K562 (cell line): ENCODE results near the gene CHCHD4. TPM values are rescaled to one million over a fixed set of nuclear protein-coding genes. Genes with fewer than 3 reads are reported as not detected.

Source experiments
- ATAC-seq: fragments of 200-7000 bp; cut with Tn5 transposase; 3 replicates; pipeline ENCODE4 v1.9.1; 2020; ENCODE audit warnings: moderate library complexity
- BruUV-seq: library from RNA; stranded (reverse); fragments of 400-500 nt; replicated peaks from 2 replicates; lab custom pipeline; 2021; lab: Mats Ljungman, UMichigan
- CTCF ChIA-PET: fragments of 300-600 bp; formaldehyde crosslinking; extraction: SDS; loops from one replicate; lab custom pipeline; 2021; ENCODE audit warnings: low intra/inter-chr PET ratio; lab: Yijun Ruan, JAX
- POLR2A ChIA-PET: fragments of 300-600, 350-650 bp; sonication (Branson Sonifier 250); formaldehyde crosslinking; extraction: SDS; loops from one replicate; lab custom pipeline; 2021; ENCODE audit warnings: antibody characterized with exemption, inconsistent platforms; lab: Yijun Ruan, JAX
- DNase-seq, 4 experiments: peaks; one replicate each; pipeline versions ENCODE4 v3.0.0 to v3.0.0-alpha.2; 2011 to 2018; ENCODE audit warnings: low spot score in 3 of 4, mixed read lengths in 3 of 4; ENCODE audit errors: extremely low read depth in 1 of 4
- FAIRE-seq: peaks from 2 replicates; lab custom pipeline; 2011; peaks lifted over from hg19 to GRCh38; lab: Jason Lieb, UNC
- H2AFZ ChIP-seq: 2 replicates; pipeline ENCODE4 v1.6.0; 2011; ENCODE audit warnings: low read depth, low read length, control low read depth, inconsistent platforms
- H3K27ac ChIP-seq: fragments of 200-600 bp; 3 replicates; pipeline ENCODE4 v1.8.0; 2011; ENCODE audit warnings: low read depth, mild to moderate bottlenecking, control low read depth, inconsistent platforms, low read length, moderate library complexity, mixed read lengths; ENCODE audit errors: extremely low read depth
- H3K27me3 ChIP-seq, 2 experiments: fragments of 300-600 bp in 1 of 2; 2 replicates in 1 of 2; 3 replicates in 1 of 2; pipeline versions ENCODE4 v1.6.0 to v1.8.0; 2011; ENCODE audit warnings: inconsistent platforms in 2 of 2, low read length in 2 of 2, mild to moderate bottlenecking in 1 of 2, mixed read lengths in 1 of 2, moderate library complexity in 1 of 2; ENCODE audit not compliant: control insufficient read depth in 2 of 2, insufficient read depth in 2 of 2
- H3K36me3 ChIP-seq: fragments of 300-600 bp; 3 replicates; pipeline ENCODE4 v1.8.0; 2011; ENCODE audit warnings: mild to moderate bottlenecking, low read length, inconsistent platforms; ENCODE audit not compliant: control insufficient read depth, insufficient read depth
- H3K4me1 ChIP-seq, 2 experiments: fragments of 200-600 bp in 1 of 2; replicated peaks in 1 of 2; 2 replicates in 1 of 2; 3 replicates in 1 of 2; pipeline versions ENCODE4 v1.5.1 to v1.8.0; 2011; ENCODE audit warnings: inconsistent platforms in 2 of 2, low read length in 2 of 2, mild to moderate bottlenecking in 1 of 2, mixed read lengths in 1 of 2, moderate library complexity in 1 of 2; ENCODE audit not compliant: control insufficient read depth in 2 of 2, insufficient read depth in 2 of 2
- H3K4me2 ChIP-seq: 2 replicates; pipeline ENCODE4 v1.6.1; 2011; ENCODE audit warnings: low read length, control low read depth, inconsistent platforms, mixed read lengths; ENCODE audit not compliant: insufficient read depth
- H3K4me3 ChIP-seq: fragments of 200-600 bp; sonication (generic), shearing (Covaris generic); 2 replicates; pipeline ENCODE4 v1.5.1; 2016; ENCODE audit warnings: control low read depth, inconsistent platforms
- H3K79me2 ChIP-seq: fragments of 200-600 bp; 3 replicates; pipeline ENCODE4 v1.8.0; 2011; ENCODE audit warnings: low read length, inconsistent platforms; ENCODE audit not compliant: control insufficient read depth, insufficient read depth
- H3K9ac ChIP-seq, 2 experiments: 2 replicates each; pipeline versions ENCODE4 v1.6.0 to v1.6.1; 2011; ENCODE audit warnings: low read depth in 2 of 2, low read length in 2 of 2, control low read depth in 1 of 2, inconsistent platforms in 1 of 2, mild to moderate bottlenecking in 1 of 2, mixed read lengths in 1 of 2; ENCODE audit not compliant: insufficient read depth in 1 of 2
- H3K9me1 ChIP-seq: one replicate; pipeline ENCODE4 v1.6.0; 2011; ENCODE audit warnings: inconsistent platforms, mild to moderate bottlenecking, low read length, moderate library complexity; ENCODE audit not compliant: control insufficient read depth, insufficient read depth
- H3K9me3 ChIP-seq: replicated peaks from 2 replicates; pipeline ENCODE4 v1.5.1; 2011; ENCODE audit warnings: low read depth, low read length, inconsistent platforms; ENCODE audit not compliant: control insufficient read depth, insufficient read depth
- H4K20me1 ChIP-seq: replicated peaks from 2 replicates; pipeline ENCODE4 v1.6.1; 2011; ENCODE audit warnings: low read length, inconsistent platforms, mixed read lengths; ENCODE audit not compliant: control insufficient read depth, insufficient read depth
- RBM25 ChIP-seq: fragments of 200-400 bp; formaldehyde crosslinking; IDR thresholded peaks from 2 replicates; pipeline ENCODE4 v1.6.1; 2018; ENCODE audit warnings: low read length, low read depth, moderate library complexity; ENCODE audit not compliant: severe bottlenecking
- ZNF384 ChIP-seq: IDR thresholded peaks from 2 replicates; pipeline ENCODE4 v1.6.1; 2012; ENCODE audit warnings: low read depth, low read length, improper control_type of control experiment
- WGBS: fragments of 100-300 bp; shearing (Covaris generic); methylation state at CpG from one replicate; pipeline ENCODE4 v1.1.6; 2016; ENCODE audit warnings: low coverage, mixed read lengths; ENCODE audit not compliant: insufficient coverage; ENCODE audit errors: missing lambda C conversion rate; 5-methylcytosine and 5-hydroxymethylcytosine counted together
- in situ Hi-C: fragments of 300-500 bp; cut with MboI; formaldehyde crosslinking; loops from 4 replicates; pipeline ENCODE4 v1.15.0; 2018; ENCODE audit warnings: inconsistent platforms, mixed read lengths
- intact Hi-C: fragments of 100-400 bp; cut with micrococcal nuclease; formaldehyde crosslinking; loops from 2 replicates; pipeline ENCODE4 v1.14.2; 2022
- polyA plus RNA-seq, 8 experiments: library from polyadenylated mRNA; depleted of rRNA in 4 of 8; stranded (reverse) in 5 of 8; unstranded in 3 of 8; fragments of >200 nt; fragmentation: Nextera tagmentation in 2 of 8; fragmentation: Illumina TruSeq in 1 of 8; extraction: Ambion mirVana in 2 of 8; extraction: Trizol in 1 of 8; gene quantifications; 2 replicates each; pipeline versions ENCODE4 v1.2.1 to v1.2.3, GENCODE V29; 2011 to 2014; ENCODE audit warnings: inconsistent platforms in 1 of 8, missing spikeins in 1 of 8
- total RNA-seq, 7 experiments: library from RNA; depleted of rRNA in 6 of 7; stranded (reverse); fragments of >200 nt in 6 of 7; fragmentation: Illumina TruSeq in 2 of 7; extraction: Trizol in 2 of 7; gene quantifications; 2 replicates each; pipeline versions ENCODE4 v1.2.1 to v1.2.3, GENCODE V29; 2011 to 2021; ENCODE audit warnings: low replicate concordance in 1 of 7

Gene CHCHD4
- total and polyA plus RNA-seq, 9 of the 15 experiments (the other 6 are each of a cell fraction or from before 2014, with no cell fraction given), result 55.4 to 225 (median 77.2) TPM

GRCh38 chr3:14117468-14118399, 6.9 kb downstream of the CHCHD4 start:
- DNase-seq (no peak), ATAC-seq (no peak), FAIRE-seq (no peak)
- Histone ChIP-seq H3K36me3 (peaks cover 94% of the 10 kb centered on the region), H3K27me3 (no peaks in the 10 kb centered on the region), H3K27ac (no peak overlapping the region), H3K4me3 (no peak overlapping the region), H3K9me3 (peaks cover 33% of the 10 kb centered on the region), H3K9me1 (no peaks in the 10 kb centered on the region), H4K20me1 (no peaks in the 10 kb centered on the region), H3K79me2 (peaks cover 56% of the 10 kb centered on the region), H3K9ac (no peak overlapping the region), H3K4me1 (peaks cover 15 to 21% of the 10 kb centered on the region in 2 experiments; a peak in 4 of 5 replicates), H2AFZ (no peak overlapping the region), H3K4me2 (no peak overlapping the region)
- 95% methylated on average over 10 of the region's 10 CpGs for WGBS
- in situ Hi-C loops, result no loop called here
- no TSS peak for BruUV-seq
- ChIA-PET CTCF (no interaction called here), POLR2A (interaction anchor here (0.6 kb wide), 3 partner anchors 61 to 946 kb away, joined by 3 to 4 read pairs (median 3); partner anchors contain the start of genes LSM3 and XPC)
- TF ChIP-seq ZNF384, result no peak
- TF ChIP-seq RBM25, result no peak
- intact Hi-C loops, result no loop called here
